Activated naive CD4-positive, alpha-beta T cell treated with anti-CD3 and anti-CD28 coated beads, Interleukin-2, amount 50 U/mL, for 72 hours (primary cell): ENCODE measurements around the gene MTRFR. TPM values are rescaled to one million over a fixed set of nuclear protein-coding genes. Genes with fewer than 3 reads are reported as not detected.

Experiments
- ATAC-seq, 2 donors: fragments of 150-1000 bp; cut with Tn5 transposase; 2 replicates each; pipeline ENCODE4 v1.10.0; 2021; ENCODE audit warnings: mild to moderate bottlenecking in 2 of 2, moderate library complexity in 2 of 2
- DNase-seq, 2 donors: peaks; one replicate each; pipeline ENCODE4 v3.0.0; 2021 to 2022; ENCODE audit warnings: low spot score in 2 of 2
- H3K27ac Mint-ChIP-seq, 2 donors: one replicate each; pipeline ENCODE4 v1.8.0; 2022; ENCODE audit warnings: mild to moderate bottlenecking in 2 of 2, mixed read lengths in 2 of 2
- H3K36me3 Mint-ChIP-seq, 2 donors: one replicate each; pipeline ENCODE4 v1.8.0; 2022; ENCODE audit warnings: mixed read lengths in 2 of 2
- H3K9me3 Mint-ChIP-seq, 2 donors: one replicate each; pipeline ENCODE4 v1.8.0; 2022; ENCODE audit warnings: mixed read lengths in 2 of 2
- total RNA-seq, 2 donors: library from RNA; stranded (reverse); gene quantifications; one replicate each; pipeline ENCODE4 v1.2.3, GENCODE V29; 2022

Gene MTRFR
- total RNA-seq, 2 donors from 2014 or later: 30.7 to 46.4 TPM

DNA sequence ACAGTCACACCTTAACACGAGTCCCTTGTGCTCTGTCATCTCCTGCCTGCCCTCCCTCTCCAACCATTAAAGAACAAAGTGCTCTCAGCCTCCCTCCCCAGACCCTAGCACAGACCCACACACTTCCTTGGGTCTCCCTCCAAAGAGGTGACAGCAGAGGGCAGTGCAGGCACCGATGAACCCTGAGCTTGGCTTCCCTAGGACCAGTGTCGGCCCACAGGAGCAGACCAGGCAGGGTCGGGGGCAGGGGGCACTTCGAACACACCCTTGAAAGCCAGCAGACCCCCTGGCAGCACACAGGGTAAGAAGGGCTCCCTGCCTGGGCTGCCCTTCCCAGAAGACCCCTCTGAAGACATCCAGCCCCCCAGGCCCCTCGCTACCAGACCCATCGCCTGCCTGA, 31.4 kb downstream of the MTRFR start:
- H3K9me3 Mint-ChIP-seq: no peaks in the 10 kb centered on the region
- ATAC-seq: peak in 1 of 2 donors; percentile 53
- H3K27ac Mint-ChIP-seq: peak overlapping the region in 1 of 2 donors; percentile 73
- H3K36me3 Mint-ChIP-seq: peaks cover 0 to 14% of the 10 kb centered on the region in 2 donors
- peak in 1 of 2 donors; percentile 19 for DNase-seq

DNA sequence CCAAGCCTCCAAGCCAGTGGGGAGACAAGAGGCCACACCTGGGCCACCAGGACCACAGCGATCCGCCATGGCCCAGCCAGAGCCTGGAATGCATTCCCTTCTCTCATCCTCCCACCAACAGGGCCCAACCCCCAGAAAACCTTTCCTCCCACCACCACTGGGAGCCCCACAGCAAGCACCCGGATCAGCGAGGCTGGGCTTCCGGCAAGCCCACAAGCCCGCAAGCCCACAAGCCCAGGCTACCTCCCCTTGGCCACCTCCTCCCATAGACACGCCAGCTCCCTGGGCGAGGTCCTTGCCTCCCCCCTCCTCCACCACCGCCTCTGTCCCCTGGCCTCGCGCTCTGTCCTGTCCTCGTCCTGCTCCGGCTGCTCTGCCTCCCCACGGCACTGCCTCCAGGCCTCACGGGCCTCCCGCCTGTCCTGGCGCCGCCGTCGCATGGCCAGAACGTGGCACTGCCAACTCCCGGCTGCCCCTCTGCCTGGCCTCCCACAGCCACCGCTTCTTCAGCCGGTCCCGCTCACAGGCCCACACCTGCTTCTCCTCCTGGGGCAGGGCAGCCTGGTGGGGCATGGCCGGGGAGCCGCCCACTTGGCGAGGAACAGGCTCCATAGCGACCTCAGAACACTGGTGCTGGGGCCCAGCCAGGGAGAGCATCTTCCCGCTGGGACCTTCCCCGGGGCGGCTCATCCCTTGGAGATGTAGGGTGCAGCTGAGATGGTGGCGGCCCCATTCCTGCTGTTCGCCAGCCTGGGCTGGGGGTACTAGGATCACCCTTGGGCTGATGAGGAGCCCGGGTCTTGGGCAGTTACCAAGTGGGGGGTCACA, 32.8 kb downstream of the MTRFR start:
- no peaks in the 10 kb centered on the region for H3K9me3 Mint-ChIP-seq
- ATAC-seq (no peak), DNase-seq (no peak)
- peak overlapping the region in 1 of 2 donors; percentile 55 for H3K27ac Mint-ChIP-seq
- peaks cover 0 to 10% of the 10 kb centered on the region in 2 donors for H3K36me3 Mint-ChIP-seq

DNA sequence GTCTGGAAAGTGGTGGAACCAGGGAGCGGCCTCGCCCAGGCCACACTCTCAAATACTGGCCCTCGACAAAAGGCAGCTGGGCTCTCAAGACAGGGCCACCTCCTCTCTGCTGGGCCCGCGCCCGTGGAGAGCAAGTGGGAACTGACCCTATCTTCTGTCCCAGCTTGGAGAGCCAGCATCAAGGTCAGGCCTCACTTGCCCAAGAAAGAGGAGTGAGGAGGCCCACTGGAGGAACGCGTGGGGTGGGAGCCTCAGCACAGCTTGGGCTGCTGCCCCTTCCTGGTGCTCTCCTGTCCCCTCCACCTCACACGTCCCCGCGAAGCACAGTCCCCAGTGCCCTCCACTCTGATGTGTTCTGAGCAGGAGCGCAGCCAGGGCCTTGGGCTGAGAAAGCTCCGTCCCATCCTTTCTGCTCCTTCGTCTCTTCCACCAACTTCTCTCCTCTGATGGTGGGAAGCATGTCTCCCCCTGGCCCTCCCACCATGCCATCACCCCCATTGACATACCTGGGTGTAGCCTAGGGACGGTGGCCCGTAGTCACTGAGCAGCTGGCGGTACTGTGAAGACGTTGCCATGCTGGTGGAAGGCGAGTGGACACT, 33.5 kb downstream of the MTRFR start:
- Mint-ChIP-seq H3K27ac (peak overlapping the region in 1 of 2 donors; percentile 82), H3K36me3 (peaks cover 0 to 10% of the 10 kb centered on the region in 2 donors)
- no peak for DNase-seq

DNA sequence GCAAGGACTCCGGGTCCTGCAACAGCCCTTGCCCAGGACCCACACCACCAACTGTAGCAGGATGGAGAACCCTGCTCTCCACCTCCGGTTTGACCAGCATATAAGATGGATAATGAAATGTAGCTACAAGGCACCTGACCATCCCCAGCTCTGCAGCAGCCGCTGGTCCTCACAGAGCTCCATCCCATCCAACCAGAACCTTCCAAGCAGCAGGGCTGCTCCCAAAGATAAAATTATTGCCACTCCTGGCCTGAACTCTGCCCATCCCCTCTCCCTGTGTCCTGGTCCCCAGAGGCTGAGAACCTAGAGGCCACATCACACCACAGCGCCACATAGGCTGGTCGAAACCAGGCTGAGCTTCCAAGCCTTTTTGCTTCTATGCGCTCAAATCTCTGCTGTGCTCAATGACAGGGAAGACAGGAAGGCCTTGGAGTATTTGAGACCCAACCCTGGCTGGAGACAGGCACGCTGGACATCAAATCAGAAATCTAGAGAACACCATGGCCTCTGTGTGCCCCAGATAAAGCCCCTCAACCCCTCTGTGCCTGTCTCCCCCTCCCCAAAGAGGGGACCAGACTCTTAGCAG, 34.2 kb downstream of the MTRFR start:
- DNase-seq (peak in 1 of 2 donors; percentile 37), ATAC-seq (no peak)
- peaks cover 0 to 10% of the 10 kb centered on the region in 2 donors for H3K36me3 Mint-ChIP-seq
- H3K9me3 Mint-ChIP-seq: no peaks in the 10 kb centered on the region
- H3K27ac Mint-ChIP-seq: peak overlapping the region in 1 of 2 donors; percentile 82

More for the DNA sequence above, 33.5 kb downstream of the MTRFR start:
- ATAC-seq: no peak
- H3K9me3 Mint-ChIP-seq: no peaks in the 10 kb centered on the region

DNA sequence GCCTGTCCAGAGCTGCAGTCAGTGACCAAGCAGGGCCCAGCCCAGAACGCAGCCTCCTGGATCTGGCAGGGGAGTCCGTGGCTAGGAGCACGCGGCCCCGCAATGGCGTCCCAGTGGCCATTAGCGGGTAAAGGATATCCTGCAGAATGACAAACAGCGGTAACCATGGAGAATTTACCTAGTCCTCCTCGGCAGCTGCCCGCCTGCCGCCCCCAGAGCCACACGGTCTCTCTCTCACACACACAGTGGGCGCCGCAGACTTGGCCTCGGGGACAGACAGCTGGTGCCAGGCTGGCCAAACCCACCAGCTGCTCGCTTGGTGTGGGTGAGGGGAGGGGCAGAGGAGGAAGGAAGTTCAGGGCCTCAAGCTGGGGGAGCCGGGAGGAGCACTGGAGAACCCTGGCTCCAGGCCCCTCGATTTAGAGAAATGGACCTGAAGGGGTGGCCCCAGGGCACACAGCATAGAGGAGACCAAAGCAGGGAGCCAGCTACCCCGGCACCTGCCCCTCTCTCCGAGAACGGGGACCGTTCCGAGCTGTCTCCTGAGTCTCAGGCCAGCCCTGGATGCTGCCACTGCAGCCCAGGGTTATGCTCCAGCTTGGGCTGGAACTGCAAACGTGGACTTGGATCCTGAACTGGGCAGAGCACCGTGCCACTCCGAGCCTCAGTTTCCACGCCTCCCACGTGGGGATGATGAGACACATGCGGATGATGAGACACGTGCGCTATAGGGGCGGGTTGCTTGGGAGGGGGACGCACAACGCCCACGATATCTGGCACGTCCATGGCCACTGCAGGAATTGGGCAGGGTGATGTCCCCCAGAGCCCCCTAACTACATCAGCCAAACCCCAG, 35.0 kb downstream of the MTRFR start:
- Mint-ChIP-seq H3K9me3 (no peaks in the 10 kb centered on the region), H3K36me3 (peaks cover 0 to 10% of the 10 kb centered on the region in 2 donors), H3K27ac (peak overlapping the region in 1 of 2 donors; percentile 29)
- ATAC-seq (no peak), DNase-seq (peak in 1 of 2 donors; percentile 50)

DNA sequence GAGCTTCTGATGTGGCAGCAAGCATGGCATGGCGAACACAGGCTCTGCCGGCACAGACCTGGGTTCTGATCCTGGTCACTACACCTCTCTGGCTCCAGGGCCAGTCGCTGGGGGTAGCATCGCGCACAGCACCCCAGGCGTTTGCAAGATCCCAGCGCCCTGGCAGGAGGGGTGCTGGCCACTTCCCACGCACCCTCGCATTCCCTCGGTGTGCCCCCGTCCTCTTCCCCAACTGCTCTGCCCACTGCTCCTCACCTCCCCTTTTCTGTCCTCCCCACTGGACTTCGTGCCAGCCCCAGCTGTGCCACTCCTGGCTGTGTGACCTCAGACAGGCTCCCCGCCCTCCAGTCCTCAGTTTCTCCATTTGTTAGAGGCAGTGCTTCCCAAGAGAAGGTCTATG, 35.6 kb downstream of the MTRFR start:
- peak in 1 of 2 donors; percentile 55 for DNase-seq
- no peak for ATAC-seq
- Mint-ChIP-seq H3K27ac (peak overlapping the region in 1 of 2 donors; percentile 89), H3K9me3 (no peaks in the 10 kb centered on the region), H3K36me3 (peaks cover 0 to 10% of the 10 kb centered on the region in 2 donors)

DNA sequence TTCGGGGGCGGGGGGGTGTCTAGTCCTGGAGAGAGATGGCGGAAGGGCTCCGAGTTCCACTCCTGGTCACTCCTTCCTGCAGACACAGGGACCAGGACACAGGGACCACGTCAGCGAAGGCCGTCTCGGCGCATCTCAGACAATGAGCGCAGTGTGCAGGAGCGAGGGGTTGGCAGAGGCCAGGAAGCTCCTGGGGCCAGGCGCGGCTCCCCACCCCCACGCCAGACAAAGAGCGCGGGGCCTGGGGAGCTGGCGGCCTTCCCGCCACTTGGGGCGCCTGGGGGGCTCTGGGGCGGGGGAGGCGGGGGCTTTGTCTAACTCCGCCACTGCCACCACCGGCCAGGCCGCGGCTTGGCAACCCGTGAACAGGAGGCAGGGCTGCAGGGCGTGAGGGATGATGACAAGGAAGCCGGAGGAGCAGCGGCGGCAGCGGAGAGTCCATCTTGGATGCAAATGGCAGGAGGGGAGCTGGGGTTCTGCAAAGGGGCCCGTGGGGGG, 36.2 kb downstream of the MTRFR start:
- H3K9me3 Mint-ChIP-seq: no peaks in the 10 kb centered on the region
- ATAC-seq: peak; percentile 19 to 26
- peak in 1 of 2 donors; percentile 47 for DNase-seq
- H3K36me3 Mint-ChIP-seq: peaks cover 0 to 8% of the 10 kb centered on the region in 2 donors
- peak overlapping the region; percentile 82 to 89 for H3K27ac Mint-ChIP-seq

DNA sequence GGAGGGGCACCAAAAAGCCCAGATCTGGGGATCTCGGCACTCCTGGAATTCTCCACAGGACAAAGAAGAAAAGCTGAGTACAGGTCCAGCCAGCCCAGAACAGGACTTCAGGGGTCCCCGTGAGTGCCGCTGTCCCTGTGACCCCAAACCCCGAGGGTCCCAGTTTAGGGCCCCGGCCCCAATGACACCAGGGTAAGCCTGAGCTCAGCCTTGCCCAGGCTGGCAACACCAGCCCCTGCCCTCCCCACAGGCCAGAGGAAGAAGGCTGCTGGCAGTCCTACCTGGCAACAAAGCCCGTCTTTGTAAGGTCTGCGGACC, 36.6 kb downstream of the MTRFR start:
- no peaks in the 10 kb centered on the region for H3K9me3 Mint-ChIP-seq

DNA sequence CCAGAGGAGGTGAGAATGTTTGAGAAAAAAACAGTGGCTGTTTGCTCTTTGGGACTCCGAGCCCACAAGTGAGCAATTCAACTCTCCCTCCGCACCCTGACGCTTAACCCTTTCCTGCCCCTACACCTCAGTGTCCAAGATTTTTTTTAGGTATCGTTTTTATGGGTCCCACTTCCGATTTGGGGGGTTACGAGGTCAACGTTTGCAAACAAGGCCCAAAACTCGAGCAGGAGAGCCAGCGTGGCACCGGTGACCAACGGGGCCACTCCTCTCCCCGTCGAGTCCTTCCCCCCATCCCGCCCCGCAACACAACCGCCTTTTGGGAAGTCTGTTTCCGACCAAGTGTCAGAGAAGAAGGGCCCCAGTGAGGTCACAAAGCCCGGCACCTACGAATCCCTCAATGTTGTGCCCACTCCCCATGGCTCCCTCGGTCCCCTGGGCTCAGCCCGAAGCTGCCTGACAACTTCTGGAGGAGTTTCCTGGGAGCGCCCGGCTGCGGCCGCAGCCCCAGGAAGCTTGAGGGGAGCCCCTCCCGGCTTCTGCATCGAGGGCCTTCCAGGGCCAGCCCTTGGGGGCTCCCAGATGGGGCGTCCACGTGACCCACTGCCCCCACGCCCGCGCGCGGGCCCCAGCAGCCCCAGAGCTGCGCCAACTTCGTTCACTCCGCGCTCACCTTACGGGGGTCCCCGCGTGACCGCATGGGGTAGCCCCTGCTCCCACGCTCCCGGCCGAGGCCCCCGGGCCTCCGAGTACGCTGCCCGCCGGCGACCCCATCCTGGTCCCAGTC, 37.2 kb downstream of the MTRFR start:
- ATAC-seq: peak; percentile 10 to 15

More for the DNA sequence above, 36.6 kb downstream of the MTRFR start:
- no peak for ATAC-seq
- peaks cover 0 to 5% of the 10 kb centered on the region in 2 donors for H3K36me3 Mint-ChIP-seq
- no peak for DNase-seq
- peak overlapping the region in 1 of 2 donors; percentile 82 for H3K27ac Mint-ChIP-seq

DNA sequence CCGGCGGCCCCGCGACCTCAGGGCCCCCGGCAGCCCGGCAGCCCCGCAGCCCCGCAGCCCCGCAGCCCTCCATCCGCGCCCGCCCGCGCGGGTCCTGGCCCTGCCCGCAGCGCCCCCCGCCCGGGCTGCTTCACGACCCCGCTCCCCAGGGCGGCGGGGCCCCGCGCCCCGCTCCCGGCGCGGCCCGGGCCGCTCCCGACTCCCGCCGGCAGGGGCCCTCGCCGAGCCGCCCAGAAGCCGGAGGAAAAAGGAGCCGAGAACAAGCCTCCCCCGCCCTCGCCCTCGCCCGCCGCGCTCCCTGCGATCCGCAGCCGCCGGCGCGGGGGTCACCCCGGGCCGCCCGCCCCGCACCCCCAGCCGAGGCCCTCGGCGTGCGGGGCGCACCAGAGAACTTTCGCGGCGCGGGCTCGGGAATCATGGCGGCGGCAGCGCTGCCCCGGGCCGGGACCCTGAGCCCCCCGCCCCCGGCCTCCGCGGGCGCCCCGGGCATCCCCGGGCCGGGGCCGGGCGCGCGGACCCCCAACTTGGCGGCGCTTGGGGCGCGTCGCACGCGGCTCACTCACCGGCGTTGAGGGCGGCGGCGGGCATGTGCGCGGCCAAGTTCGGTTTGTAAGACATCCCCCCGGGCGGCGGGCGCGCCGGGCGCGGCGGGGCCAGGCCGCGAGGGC, 37.9 kb downstream of the MTRFR start:
- Mint-ChIP-seq H3K9me3 (no peaks in the 10 kb centered on the region), H3K27ac (no peak overlapping the region), H3K36me3 (peaks cover 0 to 5% of the 10 kb centered on the region in 2 donors)
- peak; percentile 77 to 82 for DNase-seq
- ATAC-seq: peak; percentile 76 to 80

More for the DNA sequence above, 37.2 kb downstream of the MTRFR start:
- peak; percentile 24 to 61 for DNase-seq
- H3K9me3 Mint-ChIP-seq: no peaks in the 10 kb centered on the region
- peaks cover 0 to 5% of the 10 kb centered on the region in 2 donors for H3K36me3 Mint-ChIP-seq
- H3K27ac Mint-ChIP-seq: peak overlapping the region; percentile 72 to 82

DNA sequence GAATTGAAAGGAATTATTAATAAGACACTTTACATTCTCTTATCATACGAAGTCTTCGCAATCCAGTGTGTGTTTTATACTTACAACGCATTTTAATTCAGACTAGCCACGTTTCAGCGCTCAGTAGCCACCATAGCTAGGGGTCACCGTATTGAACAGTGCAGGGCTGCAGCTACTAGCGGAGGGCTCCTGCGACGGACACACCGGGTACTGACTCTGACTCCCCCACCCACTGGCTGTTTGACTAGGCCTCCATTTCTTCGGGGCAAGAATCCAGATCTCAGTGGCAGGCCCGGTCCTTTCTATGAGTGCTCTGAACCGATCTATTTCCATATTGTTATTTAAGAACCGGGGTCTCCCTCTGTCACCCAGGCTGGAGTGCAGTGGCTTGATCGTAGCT, 39.9 kb downstream of the MTRFR start:
- H3K36me3 Mint-ChIP-seq: peaks cover 0 to 5% of the 10 kb centered on the region in 2 donors
- DNase-seq: no peak
- no peaks in the 10 kb centered on the region for H3K9me3 Mint-ChIP-seq

DNA sequence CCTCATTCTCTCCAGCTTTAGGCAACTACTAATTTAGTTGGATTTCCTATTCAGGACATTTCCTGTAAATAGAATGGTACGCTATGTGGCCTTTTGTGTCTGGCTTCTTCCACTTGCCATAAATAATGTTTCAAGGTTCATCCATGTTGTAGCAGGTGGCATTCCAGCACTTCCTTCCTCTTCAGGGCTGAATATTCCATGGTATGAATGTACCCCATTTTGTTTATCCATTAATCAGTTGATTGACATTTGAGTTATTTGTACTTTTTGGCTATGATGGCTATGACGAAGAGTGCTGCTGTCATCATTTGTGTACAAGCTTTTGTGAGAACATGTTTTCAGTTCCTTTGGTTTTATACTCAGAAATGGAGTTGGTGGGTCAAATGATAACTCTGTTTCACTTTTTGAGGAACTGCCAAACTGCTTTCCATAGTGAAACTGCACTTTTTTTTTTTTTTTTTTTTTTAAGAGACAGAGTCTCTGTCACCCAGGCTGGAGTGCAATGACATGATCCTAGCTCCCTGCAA, 44.9 kb downstream of the MTRFR start:
- DNase-seq: no peak
- no peaks in the 10 kb centered on the region for H3K9me3 Mint-ChIP-seq

More for the DNA sequence above, 39.9 kb downstream of the MTRFR start:
- no peak for ATAC-seq
- H3K27ac Mint-ChIP-seq: no peak overlapping the region

DNA sequence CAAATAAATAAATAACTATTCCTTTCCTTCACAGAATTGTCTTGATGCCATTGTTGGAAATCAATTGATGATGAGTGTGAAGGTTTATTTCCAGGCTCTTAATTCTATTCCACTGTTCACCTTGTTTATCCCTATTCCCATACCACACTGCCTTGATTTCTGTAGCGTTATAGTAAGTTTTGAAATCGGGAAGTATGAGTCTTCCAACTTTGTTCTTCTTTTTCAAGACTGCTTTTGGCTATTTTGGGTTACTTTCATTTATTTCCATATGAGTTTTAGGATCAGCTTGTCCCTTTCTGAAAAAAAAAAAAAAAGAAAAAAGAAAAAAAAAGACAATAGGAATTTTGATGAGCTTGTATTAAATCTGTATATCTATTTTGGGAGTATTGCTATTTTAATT, 47.7 kb downstream of the MTRFR start:
- DNase-seq: no peak
- Mint-ChIP-seq H3K36me3 (no peaks in the 10 kb centered on the region), H3K27ac (no peak overlapping the region), H3K9me3 (no peaks in the 10 kb centered on the region)
- ATAC-seq: no peak

More for the DNA sequence above, 44.9 kb downstream of the MTRFR start:
- no peaks in the 10 kb centered on the region for H3K36me3 Mint-ChIP-seq
- peak; percentile 81 to 96 for ATAC-seq
- peak overlapping the region; percentile 70 to 79 for H3K27ac Mint-ChIP-seq

DNA sequence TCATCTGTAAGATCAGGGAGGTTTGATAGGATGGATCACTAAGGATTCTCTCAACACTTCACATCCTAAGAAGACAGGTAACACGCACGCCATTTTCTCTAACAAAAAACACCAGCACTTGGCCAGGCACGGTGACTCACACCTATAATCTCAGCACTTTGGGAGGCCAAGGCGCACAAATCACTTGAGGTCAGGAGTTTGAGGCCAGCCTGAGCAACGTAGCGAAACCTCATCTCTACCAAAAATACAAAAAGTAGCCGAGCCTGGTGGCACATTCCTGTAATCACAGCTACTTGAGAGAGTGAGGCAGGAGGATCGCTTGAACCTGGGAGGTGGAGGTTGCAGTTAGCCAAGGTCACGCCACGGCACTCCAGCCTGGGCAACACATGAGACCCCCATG, 48.9 kb downstream of the MTRFR start:
- no peak for DNase-seq
- no peaks in the 10 kb centered on the region for H3K9me3 Mint-ChIP-seq
- no peak overlapping the region for H3K27ac Mint-ChIP-seq
- no peaks in the 10 kb centered on the region for H3K36me3 Mint-ChIP-seq
- ATAC-seq: no peak

DNA sequence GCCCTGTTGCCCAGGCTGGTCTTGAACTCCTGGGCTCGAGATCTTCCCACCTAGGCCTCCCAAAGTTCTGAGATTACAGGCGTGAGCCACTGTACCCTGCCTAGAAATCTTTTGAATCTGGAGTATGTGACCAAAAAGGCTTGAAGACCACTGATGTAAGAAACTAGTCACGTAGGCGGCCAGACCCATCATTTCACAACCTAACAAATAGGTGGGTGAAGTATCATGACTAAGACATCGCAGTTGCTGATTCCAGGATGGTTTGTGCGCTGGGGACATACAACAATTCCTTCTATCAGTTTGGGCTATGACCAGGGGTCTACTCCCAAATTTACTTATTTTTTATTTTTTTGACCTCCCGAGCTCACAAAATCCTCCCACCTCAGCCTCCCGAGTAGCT, 50.2 kb downstream of the MTRFR start:
- no peak for ATAC-seq
- Mint-ChIP-seq H3K9me3 (no peaks in the 10 kb centered on the region), H3K27ac (no peak overlapping the region), H3K36me3 (no peaks in the 10 kb centered on the region)
- no peak for DNase-seq
